Suppressor macrophage treated with lipopolysaccharide for 1 hour (primary cell): ENCODE results near the gene NET1.

ENCODE experiments used
- DNase-seq, 3 donors: peaks; one replicate each; pipeline ENCODE4 v3.0.0-alpha.2; 2020 to 2022

The NET1 gene

GRCh38 chr10:5445006-5445405 lies 32.6 kb downstream of the NET1 start:
- no peak for DNase-seq

- peak; percentile 76 to 89 (median 81) for DNase-seq
These were observed 34.1 kb downstream of the NET1 start for GRCh38 chr10:5446390-5446926.

GRCh38 chr10:5447056-5447455 lies 34.7 kb downstream of the NET1 start:
- peak in 2 of 3 donors; percentile 18 to 20 for DNase-seq

GRCh38 chr10:5447611-5448071 lies 35.3 kb downstream of the NET1 start:
- no peak for DNase-seq

GRCh38 chr10:5448333-5449001 lies 36.1 kb downstream of the NET1 start:
- no peak for DNase-seq

- no peak for DNase-seq
These were observed 36.9 kb downstream of the NET1 start for GRCh38 chr10:5449227-5449626.

GRCh38 chr10:5449823-5450222 lies 37.5 kb downstream of the NET1 start:
- DNase-seq: peak; percentile 51 to 67 (median 64)

GRCh38 chr10:5450605-5451384 lies 38.4 kb downstream of the NET1 start:
- no peak for DNase-seq

GRCh38 chr10:5453749-5454489 lies 41.6 kb downstream of the NET1 start:
- no peak for DNase-seq

- no peak for DNase-seq
These were observed 44.2 kb downstream of the NET1 start for GRCh38 chr10:5456563-5456962.

- no peak for DNase-seq
These were observed 45.4 kb downstream of the NET1 start for GRCh38 chr10:5457741-5458140.

GRCh38 chr10:5458425-5458824 lies 46.1 kb downstream of the NET1 start:
- no peak for DNase-seq

- DNase-seq: no peak
These were observed 46.8 kb downstream of the NET1 start for GRCh38 chr10:5458949-5459747.

- no peak for DNase-seq
These were observed 48.3 kb downstream of the NET1 start for GRCh38 chr10:5460468-5461202.

- no peak for DNase-seq
These were observed 48.8 kb downstream of the NET1 start for GRCh38 chr10:5461203-5461588.

- peak in 1 of 3 donors; percentile 25 for DNase-seq
These were observed 49.8 kb downstream of the NET1 start for GRCh38 chr10:5461914-5462840.

- no peak for DNase-seq
These were observed 50.5 kb downstream of the NET1 start for GRCh38 chr10:5462841-5463293.

- DNase-seq: no peak
These were observed 52.2 kb downstream of the NET1 start for GRCh38 chr10:5464546-5464945.

- no peak for DNase-seq
These were observed 53.7 kb downstream of the NET1 start for GRCh38 chr10:5465976-5466450.
